B cell (primary cell): ENCODE measurements around the gene ASPRV1. TPM values are rescaled to one million over a fixed set of nuclear protein-coding genes. Genes with fewer than 3 reads are reported as not detected.

Experiments used
- ATAC-seq: fragments of 200-7000 bp; cut with Tn5 transposase; one replicate; pipeline ENCODE4 v1.10.0; 2021; ENCODE audit warnings: low read depth, mild to moderate bottlenecking, moderate number of reproducible peaks, moderate library complexity
- CTCF ChIA-PET: fragments of 350-600 bp; sonication (Branson Sonifier 250); formaldehyde crosslinking; loops from one replicate; lab custom pipeline; 2021; ENCODE audit warnings: antibody characterized with exemption, inconsistent platforms; lab: Charles Lee
- POLR2A ChIA-PET: fragments of 350-600 bp; sonication (Branson Sonifier 250); formaldehyde crosslinking; loops from one replicate; lab custom pipeline; 2021; ENCODE audit warnings: antibody characterized with exemption; lab: Charles Lee
- DNase-seq: peaks from one replicate; pipeline ENCODE4 v3.0.0; 2013
- H2AFZ ChIP-seq: 2 replicates; pipeline ENCODE4 v1.6.1; 2012; ENCODE audit warnings: mild to moderate bottlenecking, low read depth, low read length; ENCODE audit not compliant: insufficient read depth, poor library complexity, severe bottlenecking
- H3K27ac ChIP-seq, 2 donors: 1 replicate in 1 of 2; 2 replicates in 1 of 2; pipeline ENCODE4 v1.5.1; 2012 to 2013; ENCODE audit warnings: low read length in 2 of 2, mild to moderate bottlenecking in 2 of 2, moderate library complexity in 1 of 2
- H3K27me3 ChIP-seq, 4 experiments: fragments of 200-600 bp in 1 of 4; sonication (generic) in 1 of 4; replicated peaks in 1 of 4; 1 replicate in 2 of 4; 2 replicates in 2 of 4; pipeline versions ENCODE4 v1.6.1 to v1.7.0; 2013 to 2016; ENCODE audit warnings: low read length in 3 of 4, mild to moderate bottlenecking in 2 of 4, mixed read lengths in 1 of 4, moderate library complexity in 1 of 4; ENCODE audit not compliant: insufficient read depth in 4 of 4, control insufficient read depth in 3 of 4; ENCODE audit errors: control extremely low read depth in 1 of 4
- H3K36me3 ChIP-seq, 2 experiments: replicated peaks in 1 of 2; 1 replicate in 1 of 2; 2 replicates in 1 of 2; pipeline versions ENCODE4 v1.6.1 to v1.7.1; 2013; ENCODE audit warnings: low read length in 1 of 2; ENCODE audit not compliant: insufficient read depth in 2 of 2, control insufficient read depth in 1 of 2; ENCODE audit errors: control extremely low read depth in 1 of 2, extremely low read depth in 1 of 2
- H3K4me1 ChIP-seq, 2 donors: fragments of 200-600 bp in 1 of 2; sonication (generic) in 1 of 2; 1 replicate in 1 of 2; 2 replicates in 1 of 2; pipeline versions ENCODE4 v1.5.1 to v1.6.1; 2013 to 2017; ENCODE audit warnings: low read length in 2 of 2; ENCODE audit not compliant: control insufficient read depth in 2 of 2, insufficient read depth in 2 of 2
- H3K4me2 ChIP-seq: replicated peaks from 2 replicates; pipeline ENCODE3; 2012; ENCODE audit warnings: mild to moderate bottlenecking, low read depth, low read length; ENCODE audit not compliant: poor library complexity, severe bottlenecking
- H3K4me3 ChIP-seq, 5 experiments: fragments of 200-600 bp in 1 of 5; sonication (generic) in 1 of 5; 1 replicate in 3 of 5; 2 replicates in 2 of 5; pipeline versions ENCODE4 v1.5.1 to v1.7.0; 2011 to 2016; ENCODE audit warnings: low read length in 4 of 5, mild to moderate bottlenecking in 4 of 5, low read depth in 2 of 5, control low read depth in 1 of 5, moderate library complexity in 1 of 5; ENCODE audit not compliant: insufficient read depth in 1 of 5; ENCODE audit errors: control extremely low read depth in 1 of 5, extremely low read depth in 1 of 5
- H3K79me2 ChIP-seq: fragments of 200-600 bp; sonication (generic); one replicate; pipeline ENCODE4 v1.6.0; 2016; ENCODE audit warnings: low read length; ENCODE audit not compliant: control insufficient read depth, insufficient read depth
- H3K9ac ChIP-seq: fragments of 200-600 bp; sonication (generic); 2 replicates; pipeline ENCODE4 v1.6.1; 2017; ENCODE audit warnings: mild to moderate bottlenecking, low read length, moderate library complexity
- H3K9me3 ChIP-seq, 3 donors: one replicate each; pipeline versions ENCODE4 v1.6.1 to v1.7.1; 2013; ENCODE audit warnings: low read length in 2 of 3; ENCODE audit not compliant: control insufficient read depth in 2 of 3, insufficient read depth in 1 of 3; ENCODE audit errors: control extremely low read depth in 1 of 3
- H4K20me1 ChIP-seq: 2 replicates; pipeline ENCODE4 v1.6.0; 2012; ENCODE audit warnings: mild to moderate bottlenecking, low read length; ENCODE audit not compliant: insufficient read depth, control insufficient read depth, poor library complexity, severe bottlenecking
- H3K27ac Mint-ChIP-seq: one replicate; pipeline ENCODE4 v1.8.0; 2021; ENCODE audit warnings: mixed read lengths
- H3K27me3 Mint-ChIP-seq: one replicate; pipeline ENCODE4 v1.8.0; 2021; ENCODE audit warnings: mixed read lengths
- H3K4me1 Mint-ChIP-seq: one replicate; pipeline ENCODE4 v1.8.0; 2021; ENCODE audit warnings: mixed read lengths
- H3K4me3 Mint-ChIP-seq: one replicate; pipeline ENCODE4 v1.8.0; 2021; ENCODE audit warnings: mixed read lengths
- H3K9me3 Mint-ChIP-seq: one replicate; pipeline ENCODE4 v1.8.0; 2022; ENCODE audit warnings: mixed read lengths; ENCODE audit not compliant: insufficient read depth
- EZH2 ChIP-seq: IDR thresholded peaks from 2 replicates; pipeline ENCODE4 v1.6.1; 2012; ENCODE audit warnings: borderline replicate concordance, low read depth, mild to moderate bottlenecking, moderate library complexity, low read length; ENCODE audit not compliant: insufficient read depth, poor library complexity, severe bottlenecking
- WGBS: methylation state at CpG from one replicate; pipeline ENCODE4 v1.1.5; 2013; ENCODE audit warnings: missing lambda C conversion rate; ENCODE audit not compliant: insufficient coverage; 5-methylcytosine and 5-hydroxymethylcytosine counted together
- intact Hi-C: fragments of 100-400 bp; cut with micrococcal nuclease; formaldehyde crosslinking; loops from one replicate; pipeline ENCODE4 v1.10.0; 2022
- polyA plus RNA-seq: library from polyadenylated mRNA; depleted of rRNA; stranded (reverse); fragments of >200 nt; gene quantifications from 2 replicates; pipeline ENCODE4 v1.2.3, GENCODE V29; 2012
- total RNA-seq, 2 donors: library from RNA; stranded (reverse); fragments of 120-200 nt in 1 of 2; gene quantifications; 1 replicate in 1 of 2; 2 replicates in 1 of 2; pipeline versions ENCODE4 v1.2.3 to v1.2.4, GENCODE V29; 2013 to 2022
- TF ChIP-seq, protein P1 (sequence below): fragments of 200-600 bp; IDR thresholded peaks from one replicate; pipeline ENCODE4 v1.8.0; 2022; ENCODE audit warnings: antibody characterized with exemption, mild to moderate bottlenecking

The ASPRV1 gene
- total and polyA plus RNA-seq, 2 donors (not counting 1 experiment from before 2014, with no cell fraction given), result 1.1 TPM

DNA sequence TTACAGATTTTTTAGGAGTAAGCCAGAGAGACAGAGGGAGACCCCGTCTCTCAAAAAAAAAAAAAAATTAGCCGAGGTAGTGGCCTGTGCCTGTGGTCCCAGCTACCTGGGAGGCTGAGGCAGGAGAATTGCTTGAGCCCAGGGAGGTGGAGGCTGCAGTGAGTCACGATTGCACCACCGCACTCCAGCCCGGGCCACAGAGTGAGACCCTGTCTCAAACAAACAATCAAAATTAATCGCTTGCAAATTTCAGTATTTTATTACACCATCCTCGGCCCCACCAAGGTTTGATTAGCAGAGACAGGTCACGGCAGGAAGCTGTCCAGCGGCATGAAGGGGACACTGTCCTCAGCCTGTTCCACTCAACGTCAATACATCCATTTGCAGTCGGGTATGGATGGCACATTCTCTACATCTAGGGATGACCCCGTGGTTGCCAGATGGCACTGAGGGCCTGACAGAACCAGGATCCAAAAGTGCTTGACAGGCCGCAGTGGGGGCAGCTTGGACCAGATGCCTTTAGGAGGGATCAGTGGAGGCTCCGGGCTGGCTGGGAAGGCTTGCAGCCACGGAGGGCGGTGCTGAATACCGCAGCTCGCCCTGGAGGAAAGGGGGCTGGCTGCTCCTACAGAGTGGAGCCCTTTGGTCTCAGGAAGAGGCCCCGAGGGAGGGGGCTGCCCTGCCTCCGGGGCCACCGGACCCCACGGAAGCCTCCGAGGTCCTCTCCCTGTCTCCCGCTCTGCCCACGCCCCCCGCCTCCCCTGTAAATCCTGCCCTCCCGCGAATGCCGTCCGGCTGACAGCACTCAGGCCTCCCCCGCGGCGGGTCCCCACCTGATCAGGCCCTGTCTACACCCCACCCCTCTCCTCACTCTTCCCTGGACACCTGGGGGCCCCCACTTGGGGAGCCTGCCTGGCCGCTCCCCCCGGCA, 13.1 kb downstream of the ASPRV1 start:
- Histone ChIP-seq H3K27ac (no peak overlapping the region), H4K20me1 (no peaks in the 10 kb centered on the region), H3K36me3 (peaks cover 0 to 3% of the 10 kb centered on the region in 2 experiments), H3K79me2 (no peaks in the 10 kb centered on the region), H3K4me1 (peaks cover 0 to 8% of the 10 kb centered on the region in 2 donors), H3K9ac (no peak overlapping the region), H3K4me3 (no peak overlapping the region), H3K4me2 (no peak overlapping the region), H2AFZ (no peak overlapping the region), H3K9me3 (no peaks in the 10 kb centered on the region), H3K27me3 (no peaks in the 10 kb centered on the region)
- Mint-ChIP-seq H3K27me3 (peaks cover 3% of the 10 kb centered on the region), H3K9me3 (no peaks in the 10 kb centered on the region), H3K4me3 (no peak overlapping the region), H3K4me1 (peaks cover 7% of the 10 kb centered on the region), H3K27ac (no peak overlapping the region)
- intact Hi-C loops, result no loop called here
- ChIA-PET CTCF (interaction anchor here (1.5 kb wide), 1 partner anchor 123 kb away, joined by 4 read pairs; no protein-coding TSS in a partner anchor), POLR2A (no interaction called here)
- DNase-seq (no peak), ATAC-seq (no peak)
- no peak for TF ChIP-seq EZH2
- TF ChIP-seq, protein P1, sequence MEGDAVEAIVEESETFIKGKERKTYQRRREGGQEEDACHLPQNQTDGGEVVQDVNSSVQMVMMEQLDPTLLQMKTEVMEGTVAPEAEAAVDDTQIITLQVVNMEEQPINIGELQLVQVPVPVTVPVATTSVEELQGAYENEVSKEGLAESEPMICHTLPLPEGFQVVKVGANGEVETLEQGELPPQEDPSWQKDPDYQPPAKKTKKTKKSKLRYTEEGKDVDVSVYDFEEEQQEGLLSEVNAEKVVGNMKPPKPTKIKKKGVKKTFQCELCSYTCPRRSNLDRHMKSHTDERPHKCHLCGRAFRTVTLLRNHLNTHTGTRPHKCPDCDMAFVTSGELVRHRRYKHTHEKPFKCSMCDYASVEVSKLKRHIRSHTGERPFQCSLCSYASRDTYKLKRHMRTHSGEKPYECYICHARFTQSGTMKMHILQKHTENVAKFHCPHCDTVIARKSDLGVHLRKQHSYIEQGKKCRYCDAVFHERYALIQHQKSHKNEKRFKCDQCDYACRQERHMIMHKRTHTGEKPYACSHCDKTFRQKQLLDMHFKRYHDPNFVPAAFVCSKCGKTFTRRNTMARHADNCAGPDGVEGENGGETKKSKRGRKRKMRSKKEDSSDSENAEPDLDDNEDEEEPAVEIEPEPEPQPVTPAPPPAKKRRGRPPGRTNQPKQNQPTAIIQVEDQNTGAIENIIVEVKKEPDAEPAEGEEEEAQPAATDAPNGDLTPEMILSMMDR, result no peak
- 69% methylated on average over 34 of the region's 35 CpGs for WGBS
